ENCODE results near the gene FOXP4.

The FOXP4 gene

DNA sequence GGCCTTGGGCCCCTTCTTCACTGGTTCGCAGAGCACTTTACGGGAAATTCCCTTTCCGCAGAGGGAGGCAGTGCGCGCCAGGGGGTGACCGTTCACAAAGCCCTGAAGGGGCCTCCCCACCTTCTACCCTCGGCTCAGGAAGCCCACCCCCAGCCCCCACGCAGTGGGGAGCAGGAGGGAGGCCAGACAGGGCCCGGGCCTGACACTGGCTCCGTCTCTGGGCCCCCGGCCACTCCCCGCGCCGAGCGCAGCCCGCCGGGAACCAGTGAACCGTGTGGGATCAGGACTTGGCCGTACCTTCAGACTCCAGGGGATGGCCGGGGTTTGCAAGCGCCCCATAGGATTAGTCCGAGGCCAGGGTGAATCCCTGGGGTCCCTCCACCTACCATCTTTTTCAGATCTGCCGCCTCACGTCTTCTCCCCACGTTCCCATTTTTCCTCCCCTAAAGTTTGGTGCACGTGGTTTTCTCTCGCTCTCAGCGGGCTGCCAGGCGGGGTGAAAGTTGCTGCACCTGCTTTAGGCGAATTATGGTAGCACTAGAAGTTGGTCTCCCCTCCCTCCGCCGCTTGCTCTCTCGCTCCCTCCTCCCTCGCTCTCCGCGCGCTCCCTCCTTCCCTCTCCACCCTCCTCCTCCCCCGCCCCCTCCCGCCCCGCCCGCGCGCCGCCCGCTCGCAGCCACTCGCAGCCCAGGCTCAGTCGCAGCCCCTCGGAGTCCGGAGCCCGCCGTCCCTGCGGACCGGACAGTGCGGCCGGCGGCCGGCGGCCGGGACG, at the start of gene FOXP4:
Gene FOXP4, plus strand, starts transcription at position 679 of the 772 bp plus-strand sequence. CDS start 19,380 bp downstream, outside the sequence.
- peak; percentile 54 for DNase-seq (ENCODE audit: low spot score)

- DNase-seq (ENCODE audit: low spot score), result no peak
Observed at GRCh38 chr6:41497573-41497972, 48.6 kb upstream of the FOXP4 start.

GRCh38 chr6:41497994-41498393, 48.2 kb upstream of the FOXP4 start:
- no peak for DNase-seq (ENCODE audit: low spot score)

GRCh38 chr6:41498968-41499599, 47.1 kb upstream of the FOXP4 start:
- no peak for DNase-seq (ENCODE audit: low spot score)

- DNase-seq (ENCODE audit: low spot score), result no peak
Observed at GRCh38 chr6:41500561-41500960, 45.6 kb upstream of the FOXP4 start.

DNA sequence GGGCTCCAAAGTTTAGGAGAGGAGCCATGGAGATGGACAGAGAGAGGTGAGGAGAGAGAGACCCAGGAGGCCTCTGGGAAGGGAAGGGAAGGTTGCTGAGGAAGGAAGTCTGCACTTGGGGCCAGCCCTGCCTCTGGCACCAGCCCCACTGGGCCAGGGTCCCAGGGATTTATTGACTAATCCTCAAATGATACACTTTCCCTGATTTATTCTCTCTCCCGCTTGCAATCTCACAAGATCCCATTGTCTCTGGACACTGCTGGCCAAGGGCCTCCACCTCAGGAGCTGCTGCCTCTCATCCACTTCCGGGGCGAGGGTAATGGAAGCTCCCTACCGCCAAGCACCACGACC, 43.6 kb upstream of the FOXP4 start:
- no peak for DNase-seq (ENCODE audit: low spot score)

GRCh38 chr6:41502917-41503671, 43.1 kb upstream of the FOXP4 start:
- DNase-seq (ENCODE audit: low spot score), result no peak

DNA sequence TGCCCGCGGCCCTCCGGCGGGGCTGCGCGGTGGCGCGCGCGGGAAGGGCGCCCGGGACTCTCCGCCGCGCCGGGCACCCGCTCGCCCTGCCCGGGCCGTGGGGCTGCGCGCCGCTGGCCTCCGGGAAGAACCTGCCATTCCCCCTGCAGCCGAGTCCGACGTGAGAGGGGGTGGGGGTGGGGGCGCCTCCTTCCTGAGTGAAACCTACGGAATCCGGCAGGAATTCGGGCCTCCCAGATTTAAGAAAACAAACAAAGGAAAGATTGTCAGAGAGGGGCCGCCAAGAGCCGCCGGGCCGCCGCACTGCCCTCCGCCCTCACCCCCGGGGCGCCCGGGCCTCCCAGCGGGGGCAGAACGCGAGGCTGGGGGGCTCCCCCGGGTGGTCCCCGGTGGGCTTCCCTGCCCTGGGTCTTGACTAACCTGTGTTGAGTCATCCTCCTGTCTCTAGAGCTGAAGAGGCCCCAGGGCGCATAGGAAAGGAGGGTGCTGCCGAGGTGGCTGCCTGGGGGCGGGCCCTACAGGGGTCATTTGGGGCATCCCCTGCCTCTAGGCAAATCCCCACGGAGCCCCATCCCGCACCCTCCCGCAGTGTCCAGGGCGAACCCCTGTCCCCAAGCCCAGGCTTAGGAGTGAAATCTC, 42.2 kb upstream of the FOXP4 start:
- no peak for DNase-seq (ENCODE audit: low spot score)

GRCh38 chr6:41504466-41505121, 41.6 kb upstream of the FOXP4 start:
- DNase-seq (ENCODE audit: low spot score), result no peak

DNA sequence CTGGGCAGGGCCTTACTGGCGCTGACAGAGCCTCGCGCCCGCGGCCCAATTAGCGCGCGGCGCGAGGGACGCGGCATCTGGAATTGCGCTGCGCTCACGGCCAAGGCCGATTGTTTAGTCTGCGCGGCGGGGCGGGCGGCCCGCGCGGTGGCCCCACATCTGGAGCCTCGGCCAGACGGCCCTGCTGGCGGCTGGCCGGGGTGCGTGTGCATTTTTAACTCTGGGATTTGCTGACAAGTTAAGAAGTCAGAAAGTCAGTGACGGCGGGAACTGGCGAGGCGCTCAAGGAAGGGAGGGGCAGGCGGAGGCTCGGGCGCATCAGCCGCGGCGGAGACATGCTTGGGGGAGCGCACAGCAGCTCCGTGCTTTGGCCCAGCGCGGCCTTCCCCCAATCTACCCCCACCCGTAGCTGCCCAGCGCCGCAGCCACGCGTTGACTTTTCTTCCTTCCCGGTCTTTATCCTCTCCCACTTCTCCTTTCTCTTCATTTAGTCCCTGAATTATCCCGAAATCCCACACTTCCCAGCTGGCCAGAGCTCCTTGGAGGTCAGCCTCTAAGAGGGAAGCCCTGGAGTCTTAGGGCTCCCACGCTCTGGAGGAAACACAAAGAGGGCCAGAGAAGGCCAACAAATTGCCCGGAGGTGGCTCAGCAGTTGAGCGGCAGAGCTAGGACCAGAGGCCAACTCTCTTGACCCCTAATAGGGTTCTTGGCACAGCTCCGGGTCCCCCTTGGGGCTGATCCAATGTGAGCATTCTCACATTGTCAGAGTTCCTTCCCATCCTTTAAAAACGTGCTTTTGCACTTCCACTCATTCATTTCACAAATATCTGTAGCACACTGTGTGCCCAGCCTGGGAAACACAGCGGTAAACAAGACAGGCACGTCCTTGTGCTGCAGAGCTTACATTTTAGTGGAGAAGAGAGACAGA, 40.8 kb upstream of the FOXP4 start:
- no peak for DNase-seq (ENCODE audit: low spot score)

DNA sequence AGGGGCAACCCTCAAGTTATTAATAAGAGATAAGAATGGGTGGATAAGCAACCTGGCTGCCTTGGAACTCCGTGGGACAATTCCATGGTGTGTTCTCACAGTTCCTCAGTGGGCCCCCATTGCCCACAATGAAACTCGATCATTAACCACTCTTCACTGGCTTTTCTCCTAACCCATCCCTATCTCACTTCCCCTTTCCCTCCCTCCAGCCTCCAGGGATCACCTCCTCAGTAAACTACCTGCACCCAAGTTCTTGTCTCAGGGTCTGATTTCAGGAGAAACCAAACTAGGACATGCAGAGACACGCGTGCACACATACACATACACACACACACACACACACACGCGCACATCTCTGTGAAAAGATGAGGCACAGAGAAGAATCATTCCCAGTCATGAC, 37.7 kb upstream of the FOXP4 start:
- no peak for DNase-seq (ENCODE audit: low spot score)

DNA sequence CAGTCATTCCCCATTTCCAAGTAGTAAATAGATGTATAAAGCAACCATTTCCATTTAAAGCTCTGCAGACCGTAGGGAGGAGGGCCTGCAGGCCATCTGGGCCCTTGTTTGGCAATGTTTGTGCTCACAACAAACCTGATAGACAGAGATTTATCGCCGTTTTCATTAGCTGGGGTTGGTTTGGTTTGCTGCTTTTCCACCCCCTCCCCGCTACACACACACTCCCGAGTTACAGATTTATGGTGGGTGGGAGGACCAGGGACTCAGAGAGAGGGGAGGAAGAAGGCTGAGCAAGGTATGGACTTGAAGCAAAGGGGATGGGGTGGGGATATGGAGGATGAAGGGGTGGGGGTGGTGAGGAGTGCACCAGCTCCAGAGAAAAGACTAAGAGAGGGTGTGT, 36.6 kb upstream of the FOXP4 start:
- DNase-seq (ENCODE audit: low spot score), result no peak

GRCh38 chr6:41511443-41512060, 34.6 kb upstream of the FOXP4 start:
- DNase-seq (ENCODE audit: low spot score), result no peak

- no peak for DNase-seq (ENCODE audit: low spot score)
Observed at GRCh38 chr6:41512146-41512701, 34.0 kb upstream of the FOXP4 start.

DNA sequence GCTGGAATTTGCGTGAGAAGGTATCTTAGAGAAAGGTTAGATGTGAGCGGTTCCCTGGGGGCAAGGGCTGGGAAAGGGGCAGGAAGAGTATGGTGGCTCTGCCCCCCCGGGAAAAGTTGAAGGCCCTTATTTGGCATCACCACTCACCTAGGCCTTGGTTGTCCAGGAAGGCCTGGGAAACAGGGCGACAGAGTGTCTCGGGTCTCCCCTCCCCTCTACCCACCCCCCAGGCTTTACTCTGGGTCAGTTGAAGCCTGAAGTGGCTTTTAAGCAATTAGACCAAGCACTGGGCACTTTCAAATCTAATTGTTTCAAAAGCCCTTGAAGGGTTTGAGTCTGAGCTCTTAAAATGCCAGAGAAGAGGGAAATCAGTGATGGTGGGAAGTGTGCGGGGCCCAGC, 30.2 kb upstream of the FOXP4 start:
- DNase-seq (ENCODE audit: low spot score), result no peak

- no peak for DNase-seq (ENCODE audit: low spot score)
Observed at GRCh38 chr6:41518118-41518517, 28.1 kb upstream of the FOXP4 start.

DNA sequence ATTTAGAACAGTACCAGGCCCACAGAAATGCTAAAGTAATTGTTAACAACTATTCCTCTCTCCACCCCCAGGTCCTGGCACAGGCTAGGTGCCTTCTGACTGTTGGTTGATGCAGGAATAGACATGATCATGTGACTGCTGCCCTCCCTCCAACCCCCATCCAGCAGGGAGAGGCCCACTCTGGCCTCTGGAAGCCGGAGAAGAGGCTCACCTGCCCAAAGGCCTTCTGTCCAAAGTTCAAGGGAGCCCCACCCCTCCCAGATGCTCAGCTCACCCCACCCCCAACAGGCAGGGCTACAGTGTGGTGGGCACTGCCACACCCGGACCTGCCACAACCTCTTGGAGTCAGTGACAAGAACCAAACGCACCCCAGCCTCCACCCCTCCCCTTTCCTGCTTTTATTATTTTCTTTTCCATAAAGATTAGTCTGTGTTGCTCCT, 26.9 kb upstream of the FOXP4 start:
- DNase-seq (ENCODE audit: low spot score), result no peak

DNA sequence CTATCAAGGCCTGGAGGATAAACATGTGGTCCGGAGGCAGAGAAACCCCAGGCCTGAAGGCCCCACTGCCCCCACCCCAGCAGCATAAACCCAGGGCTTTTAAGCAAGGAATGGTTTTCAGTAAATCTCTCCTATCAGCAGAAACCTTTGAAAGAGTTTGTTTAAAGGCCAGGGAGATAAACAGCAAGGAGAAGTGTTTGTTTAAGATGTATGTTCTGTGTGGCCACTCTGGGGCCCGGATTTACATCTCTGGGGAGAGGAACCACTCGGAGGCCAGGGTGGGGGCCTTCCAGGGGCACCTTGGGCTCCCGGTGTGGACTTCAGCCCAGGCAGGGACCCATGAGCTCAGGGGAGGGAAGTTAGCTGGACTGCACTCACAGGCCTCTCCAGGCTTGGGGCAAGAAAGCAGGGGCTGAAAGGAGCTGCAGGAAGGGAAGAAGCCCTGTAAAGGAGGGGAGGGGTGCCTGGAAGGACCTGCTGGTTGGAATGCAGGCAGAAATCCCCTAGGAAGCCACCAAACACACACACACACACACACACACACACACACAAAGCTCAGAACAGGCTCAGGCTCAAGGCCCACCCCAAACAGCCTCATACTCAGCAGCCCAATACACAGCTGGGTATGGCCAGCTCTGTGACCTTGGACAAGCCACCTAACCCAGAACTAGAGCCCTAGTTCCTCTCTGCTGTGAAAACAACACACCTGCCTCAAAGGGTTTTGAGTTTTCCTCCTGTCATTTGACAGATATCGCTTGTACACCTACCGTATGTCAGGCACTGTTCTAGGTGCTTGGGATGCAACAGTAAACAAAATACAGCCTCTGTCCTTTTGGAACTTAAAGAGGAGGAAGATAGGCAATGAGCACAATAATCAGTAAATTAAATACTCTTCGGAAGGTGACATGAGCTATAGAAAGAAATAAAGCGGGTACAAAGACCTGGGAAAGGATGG, 26.2 kb upstream of the FOXP4 start:
- DNase-seq (ENCODE audit: low spot score), result no peak
